Measurements from ENCODE around the gene SIVA1.

SIVA1 gene

DNA sequence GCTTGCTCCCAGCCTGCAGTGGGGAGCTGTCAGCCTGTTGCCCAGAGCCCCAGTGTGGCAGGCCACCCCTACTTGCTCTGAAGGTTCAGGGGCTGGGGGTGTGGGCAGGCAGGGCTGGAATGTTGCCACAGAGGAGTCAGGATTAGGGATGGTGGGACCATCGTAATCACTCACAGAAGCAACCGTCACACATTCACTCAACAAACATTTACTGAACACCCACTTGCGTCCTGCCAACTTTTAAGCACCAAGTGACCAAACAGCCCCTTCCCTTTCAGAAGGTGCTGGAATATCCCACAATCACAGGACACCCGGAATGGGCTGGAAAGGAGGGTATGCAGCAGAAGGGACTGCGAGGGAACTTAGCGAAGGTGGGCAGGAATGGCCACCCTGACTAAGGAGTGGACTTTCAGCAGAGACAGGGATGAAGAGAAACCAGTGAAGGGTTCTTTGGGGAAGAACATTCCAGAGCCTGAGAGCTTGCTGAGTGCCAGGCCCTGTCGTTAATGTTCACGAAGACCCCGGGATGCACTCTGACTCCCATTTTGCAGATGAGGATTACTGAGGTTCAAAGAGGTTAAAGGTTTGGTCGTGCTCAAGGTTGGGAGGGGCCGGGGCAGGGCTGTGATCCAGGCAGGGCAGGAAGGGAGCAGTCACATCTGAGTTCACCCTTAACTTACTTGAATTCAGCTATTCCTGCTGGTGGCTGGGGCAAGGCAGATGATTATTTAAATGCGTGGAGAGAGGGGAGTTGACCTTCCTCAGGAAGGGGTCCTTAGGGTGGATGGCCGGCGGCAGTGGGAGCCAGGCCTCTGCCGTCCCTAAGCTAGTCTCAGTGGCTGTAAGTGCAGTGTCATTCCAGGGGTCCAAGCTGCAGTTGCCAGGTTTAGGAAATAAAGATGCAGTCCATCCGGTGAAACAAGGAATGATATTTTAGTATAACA lies 45.6 kb downstream of the SIVA1 start:
- Histone ChIP-seq H3K36me3 (ENCODE audit: control insufficient read depth, insufficient read depth, low read length) (no peaks in the 10 kb centered on the region), H3K27me3 (replicated peaks; ENCODE audit: control insufficient read depth, insufficient read depth, low read length) (peaks cover 1% of the 10 kb centered on the region; the same call in 1 of the 2 replicates), H3K4me3 (replicated peaks; ENCODE audit: low read depth, low read length) (no peak overlapping the region)
- DNase-seq (ENCODE audit: extremely low read depth, insufficient read length) = no peak
- no peak for TF ChIP-seq CTCF (IDR thresholded peaks at IDR 0.05; ENCODE audit: insufficient read depth, low read length, poor library complexity, severe bottlenecking)

DNA sequence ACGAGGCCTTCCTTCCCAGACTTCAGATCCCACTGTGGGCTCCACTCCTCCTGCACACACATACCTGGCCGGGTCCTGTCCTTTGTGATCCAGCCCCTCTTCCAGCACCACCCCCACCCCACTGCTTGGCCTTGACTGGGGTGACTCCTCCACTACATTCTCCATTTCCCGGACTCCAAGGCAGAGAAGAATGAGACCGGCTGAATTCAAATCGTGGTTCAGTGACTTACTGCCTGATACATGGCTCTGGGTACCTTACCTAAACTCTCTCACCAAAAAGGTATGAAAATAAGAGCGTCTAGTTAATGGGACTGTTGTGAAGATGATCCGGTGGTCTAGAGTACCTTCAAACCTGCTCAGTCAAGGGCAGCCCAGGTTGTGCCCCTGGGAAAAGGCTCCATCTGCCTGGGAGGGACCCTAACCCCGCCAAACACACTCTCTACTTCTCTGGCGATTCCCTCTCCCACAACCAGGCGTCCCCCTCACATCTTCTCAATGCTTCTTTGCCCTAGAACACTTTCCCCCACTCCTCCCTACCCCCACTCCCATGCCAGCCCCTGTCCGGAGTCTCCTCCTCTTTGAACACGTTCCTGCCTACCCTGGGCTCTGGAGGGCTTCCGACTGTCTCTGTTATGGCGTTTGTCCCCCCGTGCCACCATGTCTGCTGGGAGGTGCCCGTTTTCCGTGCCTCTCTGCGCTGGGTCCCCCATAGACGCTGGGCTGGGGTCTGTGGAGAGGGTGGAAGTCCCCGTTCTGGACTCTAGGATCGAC lies 46.5 kb downstream of the SIVA1 start:
- no peak for DNase-seq (ENCODE audit: extremely low read depth, insufficient read length)
- no peak for TF ChIP-seq CTCF (IDR thresholded peaks at IDR 0.05; ENCODE audit: insufficient read depth, low read length, poor library complexity, severe bottlenecking)
- Histone ChIP-seq H3K36me3 (ENCODE audit: control insufficient read depth, insufficient read depth, low read length) (no peaks in the 10 kb centered on the region), H3K27me3 (replicated peaks; ENCODE audit: control insufficient read depth, insufficient read depth, low read length) (peaks cover 1% of the 10 kb centered on the region; the same call in 1 of the 2 replicates), H3K4me3 (replicated peaks; ENCODE audit: low read depth, low read length) (no peak overlapping the region)

DNA sequence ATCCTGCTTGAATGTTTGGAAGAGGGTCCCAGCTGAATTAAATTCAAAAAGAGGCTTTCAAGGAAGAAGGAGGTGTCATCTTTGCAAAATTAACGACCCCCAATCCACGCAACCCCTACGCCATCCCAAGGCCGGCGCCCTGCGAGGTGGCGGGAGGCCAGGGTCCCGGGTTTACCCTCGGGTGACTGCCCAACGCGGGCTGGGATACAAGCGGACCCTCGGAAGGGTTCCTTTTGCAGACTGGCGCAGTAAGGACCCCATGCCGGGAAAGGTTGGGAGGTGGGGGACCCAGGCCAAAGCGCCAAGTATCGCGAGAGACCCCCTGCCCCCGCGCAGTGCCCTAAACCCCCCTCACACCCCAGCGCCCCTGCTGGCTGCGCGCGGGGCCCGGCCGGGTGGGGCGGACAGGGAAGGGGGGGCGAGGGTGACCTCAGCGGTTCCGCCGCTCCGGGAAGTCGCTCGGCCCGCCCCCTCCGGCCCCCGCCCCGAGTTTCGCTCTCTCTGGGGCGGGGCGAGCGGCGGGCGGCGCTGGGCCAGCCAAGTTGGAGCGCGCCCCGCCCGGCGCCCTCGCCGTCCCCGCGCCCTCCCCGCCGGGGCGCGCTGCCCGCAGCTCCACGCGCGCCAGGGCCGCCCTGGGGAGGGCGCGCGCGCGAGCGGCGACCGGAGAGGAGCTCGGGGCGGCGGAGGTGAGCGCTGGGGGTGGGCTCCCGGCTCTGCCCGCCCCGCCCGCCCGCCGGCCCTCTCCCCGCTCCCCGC lies 47.2 kb downstream of the SIVA1 start:
- H3K27me3 ChIP-seq (replicated peaks; ENCODE audit: control insufficient read depth, insufficient read depth, low read length) = peaks cover 1% of the 10 kb centered on the region; the same call in 1 of the 2 replicates
- no peaks in the 10 kb centered on the region for H3K36me3 ChIP-seq (ENCODE audit: control insufficient read depth, insufficient read depth, low read length)
- peak; percentile 25 for TF ChIP-seq CTCF (IDR thresholded peaks at IDR 0.05; ENCODE audit: insufficient read depth, low read length, poor library complexity, severe bottlenecking)
- DNase-seq (ENCODE audit: extremely low read depth, insufficient read length) = peak; percentile 82
- H3K4me3 ChIP-seq (replicated peaks; ENCODE audit: low read depth, low read length) = peak overlapping the region; percentile 71

DNA sequence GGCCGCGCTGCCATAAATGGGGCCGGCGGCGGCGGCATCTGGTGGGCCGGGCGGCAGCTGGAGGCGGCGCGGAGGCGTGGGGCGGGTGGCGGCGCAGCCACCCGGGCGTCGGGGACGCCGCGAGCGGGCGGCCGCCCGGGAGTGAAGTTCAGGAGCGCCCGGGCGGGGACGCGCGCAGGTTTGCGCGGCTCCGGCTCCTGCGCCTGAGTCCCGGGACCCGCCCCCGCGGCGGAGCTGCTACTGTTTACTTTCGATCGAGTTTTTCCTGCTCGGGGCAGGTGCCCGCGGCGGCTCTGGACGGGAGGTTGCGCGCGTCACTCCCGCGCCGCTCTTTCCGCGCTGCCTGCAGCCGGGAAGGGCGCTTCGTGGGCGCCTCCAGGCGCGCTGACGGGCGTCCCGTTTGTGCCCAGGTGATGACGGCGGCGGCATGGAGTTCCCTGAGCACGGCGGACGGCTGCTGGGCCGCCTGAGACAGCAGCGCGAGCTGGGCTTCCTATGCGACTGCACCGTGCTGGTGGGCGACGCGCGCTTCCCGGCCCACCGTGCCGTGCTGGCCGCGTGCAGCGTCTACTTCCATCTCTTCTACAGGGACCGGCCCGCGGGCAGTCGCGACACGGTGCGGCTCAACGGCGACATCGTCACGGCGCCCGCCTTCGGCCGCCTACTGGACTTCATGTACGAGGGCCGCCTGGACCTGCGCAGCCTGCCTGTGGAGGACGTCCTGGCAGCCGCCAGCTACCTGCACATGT lies 48.0 kb downstream of the SIVA1 start, which contains the start of gene ZBTB42:
Gene ZBTB42, plus strand, starts transcription at position 331 of the 749 bp plus-strand sequence. Its CDS starts 97 bp downstream, at position 428.
- H3K4me3 ChIP-seq (replicated peaks; ENCODE audit: low read depth, low read length) = peak within 1 kb of the TSS; percentile 71
- TF ChIP-seq CTCF (IDR thresholded peaks at IDR 0.05; ENCODE audit: insufficient read depth, low read length, poor library complexity, severe bottlenecking) = no peak
- peaks cover 1% of the 10 kb centered on the region; the same call in 1 of the 2 replicates for H3K27me3 ChIP-seq (replicated peaks; ENCODE audit: control insufficient read depth, insufficient read depth, low read length)
- peak; percentile 75 for DNase-seq (ENCODE audit: extremely low read depth, insufficient read length)
- no peaks in the 10 kb centered on the region for H3K36me3 ChIP-seq (ENCODE audit: control insufficient read depth, insufficient read depth, low read length)
